ENCODE data around the gene PLAC1. TPM values are rescaled to one million over a fixed set of nuclear protein-coding genes. Genes with fewer than 3 reads are reported as not detected.

Gene PLAC1
- total RNA-seq, 1 donor from 2014 or later = 14.5 TPM

DNA sequence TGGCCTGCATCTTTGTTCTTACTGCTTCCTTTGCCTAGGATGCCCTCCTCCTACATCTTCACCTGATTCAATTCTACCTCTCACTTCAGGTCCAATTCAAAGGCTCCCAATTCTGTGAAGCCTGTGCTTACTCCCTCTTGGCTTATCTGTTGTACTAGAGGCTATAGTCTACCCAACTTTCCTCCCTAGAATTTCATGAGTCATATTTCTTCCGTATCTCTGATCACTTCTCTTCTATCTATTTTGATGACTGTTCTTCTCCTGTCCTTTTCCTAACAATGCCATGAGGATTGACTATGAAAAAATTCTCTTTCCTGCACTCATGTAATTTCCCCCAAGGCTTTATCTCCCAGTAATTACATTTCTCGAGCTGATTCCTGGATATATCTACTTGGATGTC lies 96.3 kb downstream of the PLAC1 start:
- H3K27me3 Mint-ChIP-seq (ENCODE audit: low read depth) = no peaks in the 10 kb centered on the region
- H3K9me3 Mint-ChIP-seq = peaks cover 31% of the 10 kb centered on the region

GRCh38 chrX:134558133-134558532 lies 100.1 kb downstream of the PLAC1 start:
- Mint-ChIP-seq H3K27me3 (ENCODE audit: low read depth) (peaks cover 5% of the 10 kb centered on the region), H3K27ac (no peak overlapping the region), H3K9me3 (peaks cover 27% of the 10 kb centered on the region), H3K4me1 (peaks cover 6% of the 10 kb centered on the region), H3K4me3 (no peak overlapping the region), H3K36me3 (no peaks in the 10 kb centered on the region)
- TF ChIP-seq, protein P1, sequence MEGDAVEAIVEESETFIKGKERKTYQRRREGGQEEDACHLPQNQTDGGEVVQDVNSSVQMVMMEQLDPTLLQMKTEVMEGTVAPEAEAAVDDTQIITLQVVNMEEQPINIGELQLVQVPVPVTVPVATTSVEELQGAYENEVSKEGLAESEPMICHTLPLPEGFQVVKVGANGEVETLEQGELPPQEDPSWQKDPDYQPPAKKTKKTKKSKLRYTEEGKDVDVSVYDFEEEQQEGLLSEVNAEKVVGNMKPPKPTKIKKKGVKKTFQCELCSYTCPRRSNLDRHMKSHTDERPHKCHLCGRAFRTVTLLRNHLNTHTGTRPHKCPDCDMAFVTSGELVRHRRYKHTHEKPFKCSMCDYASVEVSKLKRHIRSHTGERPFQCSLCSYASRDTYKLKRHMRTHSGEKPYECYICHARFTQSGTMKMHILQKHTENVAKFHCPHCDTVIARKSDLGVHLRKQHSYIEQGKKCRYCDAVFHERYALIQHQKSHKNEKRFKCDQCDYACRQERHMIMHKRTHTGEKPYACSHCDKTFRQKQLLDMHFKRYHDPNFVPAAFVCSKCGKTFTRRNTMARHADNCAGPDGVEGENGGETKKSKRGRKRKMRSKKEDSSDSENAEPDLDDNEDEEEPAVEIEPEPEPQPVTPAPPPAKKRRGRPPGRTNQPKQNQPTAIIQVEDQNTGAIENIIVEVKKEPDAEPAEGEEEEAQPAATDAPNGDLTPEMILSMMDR (IDR thresholded peaks at IDR 0.05; ENCODE audit: unreplicated experiment) = no peak
- no peak for DNase-seq (ENCODE audit: low spot score in 2 of 2, unreplicated experiment in 2 of 2)

More for the DNA sequence above, 96.3 kb downstream of the PLAC1 start:
- H3K27ac Mint-ChIP-seq = no peak overlapping the region
- H3K4me1 Mint-ChIP-seq = no peaks in the 10 kb centered on the region
- DNase-seq (ENCODE audit: low spot score in 2 of 2, unreplicated experiment in 2 of 2) = no peak
- TF ChIP-seq, protein P1 (IDR thresholded peaks at IDR 0.05; ENCODE audit: unreplicated experiment) = no peak
- no peak overlapping the region for H3K4me3 Mint-ChIP-seq
- H3K36me3 Mint-ChIP-seq = no peaks in the 10 kb centered on the region

DNA sequence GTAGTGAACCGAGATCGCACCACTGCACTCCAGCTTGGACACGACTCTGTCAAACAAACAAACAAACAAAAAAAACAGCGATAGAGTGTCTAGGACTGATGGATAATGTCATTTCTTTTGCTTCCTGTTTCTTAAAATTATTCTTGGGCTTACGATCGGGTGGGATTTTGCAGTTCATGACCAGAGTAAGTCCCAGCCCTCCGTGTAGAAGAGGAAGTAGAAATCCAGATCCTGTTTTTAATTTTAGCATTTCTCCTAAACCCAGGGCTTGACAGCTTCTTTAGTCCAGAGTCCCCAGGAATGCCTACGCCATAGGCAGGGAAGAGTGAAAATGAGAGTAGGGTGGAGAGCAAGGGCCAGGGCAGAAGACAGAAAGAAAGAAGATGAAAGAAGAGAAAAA lies 104.0 kb downstream of the PLAC1 start:
- TF ChIP-seq, protein P1 (IDR thresholded peaks at IDR 0.05; ENCODE audit: unreplicated experiment) = no peak
- Mint-ChIP-seq H3K27ac (peak overlapping the region; percentile 67), H3K27me3 (ENCODE audit: low read depth) (peaks cover 5% of the 10 kb centered on the region), H3K4me3 (no peak overlapping the region), H3K36me3 (no peaks in the 10 kb centered on the region), H3K4me1 (peaks cover 22% of the 10 kb centered on the region), H3K9me3 (peaks cover 14% of the 10 kb centered on the region)
- DNase-seq (ENCODE audit: low spot score in 2 of 2, unreplicated experiment in 2 of 2) = no peak

DNA sequence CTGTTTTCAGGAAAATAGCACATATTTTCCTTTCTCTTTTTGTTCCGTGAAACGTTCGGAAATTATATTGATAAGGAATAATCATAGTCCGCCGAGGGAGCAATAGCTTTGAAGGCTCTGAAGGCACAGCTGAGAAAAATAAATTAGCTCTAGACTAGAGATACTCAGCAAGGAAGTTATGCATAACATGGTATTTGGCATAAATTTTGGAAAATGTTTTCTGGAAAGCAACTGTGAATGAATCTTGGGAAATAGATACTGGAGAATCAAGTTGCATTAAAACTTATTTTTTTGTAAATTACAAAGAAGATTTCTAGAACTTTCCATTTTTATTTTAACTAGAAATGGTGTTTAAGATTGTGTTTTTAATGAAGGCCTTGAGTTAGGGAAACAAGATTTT lies 105.9 kb downstream of the PLAC1 start:
- no peak for DNase-seq (ENCODE audit: low spot score in 2 of 2, unreplicated experiment in 2 of 2)
- Mint-ChIP-seq H3K9me3 (peaks cover 22% of the 10 kb centered on the region), H3K27ac (no peak overlapping the region), H3K4me1 (peaks cover 35% of the 10 kb centered on the region), H3K27me3 (ENCODE audit: low read depth) (peaks cover 5% of the 10 kb centered on the region), H3K36me3 (no peaks in the 10 kb centered on the region), H3K4me3 (no peak overlapping the region)
- TF ChIP-seq, protein P1 (IDR thresholded peaks at IDR 0.05; ENCODE audit: unreplicated experiment) = no peak

DNA sequence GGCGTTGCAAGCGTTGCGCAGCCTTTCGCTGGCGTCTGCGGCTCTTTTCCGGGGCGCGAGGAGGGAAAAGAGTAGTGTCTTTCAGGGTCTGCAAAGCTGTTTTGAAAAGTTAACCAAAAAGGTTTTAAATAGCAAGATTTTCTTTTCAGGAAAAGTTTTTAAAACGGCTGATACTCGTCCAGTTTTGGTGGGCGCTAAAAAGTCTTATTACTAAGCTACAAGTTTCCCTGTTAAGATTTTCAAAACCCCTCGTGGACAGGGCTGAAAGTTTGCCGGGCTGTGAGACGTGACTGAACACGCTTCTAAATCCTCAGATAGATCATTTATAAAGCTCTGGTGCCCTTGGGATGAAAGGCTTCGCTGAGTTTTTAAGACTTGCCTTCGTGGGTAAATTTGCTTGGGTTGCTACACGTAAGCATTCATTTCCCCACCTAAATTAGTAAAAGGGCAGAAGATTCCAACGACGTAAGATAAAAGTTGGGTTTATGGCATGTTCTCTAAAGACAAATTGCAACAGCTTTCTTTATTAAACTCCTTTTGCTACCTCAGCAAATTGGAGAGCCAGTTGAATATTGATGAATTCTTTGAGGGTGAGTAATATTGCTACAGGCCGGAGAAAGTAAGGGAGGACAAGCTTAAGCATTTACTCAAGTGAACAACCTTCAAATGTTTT lies 106.8 kb downstream of the PLAC1 start:
- Mint-ChIP-seq H3K4me1 (peaks cover 38% of the 10 kb centered on the region), H3K4me3 (peak overlapping the region; percentile 58), H3K27ac (peak overlapping the region; percentile 61), H3K36me3 (no peaks in the 10 kb centered on the region), H3K27me3 (ENCODE audit: low read depth) (peaks cover 8% of the 10 kb centered on the region), H3K9me3 (peaks cover 22% of the 10 kb centered on the region)
- DNase-seq (ENCODE audit: low spot score in 2 of 2, unreplicated experiment in 2 of 2) = no peak
- TF ChIP-seq, protein P1 (IDR thresholded peaks at IDR 0.05; ENCODE audit: unreplicated experiment) = no peak
